OCI-LY1 (cell line): ENCODE measurements around the gene HDGFL2.

ENCODE experiments used
- H2AFZ ChIP-seq: fragments of 200-600 bp; sonication (generic), shearing (Covaris generic); 2 replicates; pipeline ENCODE4 v1.6.0; 2014; ENCODE audit warnings: antibody characterized with exemption, mild to moderate bottlenecking, low read length
- H3F3A ChIP-seq: fragments of 200-600 bp; sonication (generic), shearing (Covaris generic); 2 replicates; pipeline ENCODE4 v1.6.0; 2014; ENCODE audit warnings: mild to moderate bottlenecking, antibody characterized with exemption, low read length, moderate library complexity; ENCODE audit not compliant: insufficient read depth
- H3K27ac ChIP-seq: fragments of 200-600 bp; sonication (generic); 2 replicates; pipeline ENCODE4 v1.5.1; 2014; ENCODE audit warnings: low read length, mixed run types, mild to moderate bottlenecking, low read depth; ENCODE audit not compliant: poor library complexity, severe bottlenecking
- H3K27me3 ChIP-seq: fragments of 200-600 bp; sonication (generic); 2 replicates; pipeline ENCODE4 v1.6.0; 2014; ENCODE audit warnings: antibody characterized with exemption, mild to moderate bottlenecking, low read length, moderate library complexity; ENCODE audit not compliant: insufficient read depth
- H3K36me3 ChIP-seq: fragments of 200-600 bp; sonication (generic); 2 replicates; pipeline ENCODE4 v1.6.1; 2014; ENCODE audit warnings: mild to moderate bottlenecking, antibody characterized with exemption, low read length, moderate library complexity, mixed read lengths; ENCODE audit not compliant: insufficient read depth
- H3K4me1 ChIP-seq: fragments of 200-600 bp; sonication (generic); 2 replicates; pipeline ENCODE4 v1.5.1; 2014; ENCODE audit warnings: mild to moderate bottlenecking, low read length, moderate library complexity; ENCODE audit not compliant: insufficient read depth, severe bottlenecking
- H3K4me2 ChIP-seq: fragments of 200-600 bp; sonication (generic), shearing (Covaris generic); 2 replicates; pipeline ENCODE4 v1.6.1; 2014; ENCODE audit warnings: low read length
- H3K4me3 ChIP-seq: fragments of 200-600 bp; sonication (generic); 2 replicates; pipeline ENCODE4 v1.5.1; 2014; ENCODE audit warnings: low read length, low read depth, mild to moderate bottlenecking, mixed read lengths; ENCODE audit not compliant: poor library complexity, severe bottlenecking
- H3K79me2 ChIP-seq: fragments of 200-600 bp; shearing (Covaris generic); 2 replicates; pipeline ENCODE4 v1.6.1; 2016; ENCODE audit warnings: mixed run types, low read length, mixed read lengths; ENCODE audit not compliant: insufficient read depth
- H3K9ac ChIP-seq: fragments of 200-600 bp; sonication (generic), shearing (Covaris generic); 2 replicates; pipeline ENCODE4 v1.6.1; 2014; ENCODE audit warnings: mild to moderate bottlenecking, low read length, mixed read lengths
- H3K9me2 ChIP-seq: fragments of 200-600 bp; sonication (generic), shearing (Covaris generic); 2 replicates; pipeline ENCODE4 v1.6.1; 2014; ENCODE audit warnings: low read depth, mild to moderate bottlenecking, low read length, mixed read lengths
- H3K9me3 ChIP-seq: fragments of 200-600 bp; shearing (Covaris generic); 2 replicates; pipeline ENCODE4 v1.6.1; 2014; ENCODE audit warnings: low read length, mixed read lengths
- H4K20me1 ChIP-seq: fragments of 200-600 bp; sonication (generic), shearing (Covaris generic); 2 replicates; pipeline ENCODE4 v1.6.0; 2016; ENCODE audit warnings: mild to moderate bottlenecking, low read length; ENCODE audit not compliant: insufficient read depth
- EZH2 ChIP-seq: fragments of 200-600 bp; sonication (generic), shearing (Covaris generic); IDR thresholded peaks from 2 replicates; pipeline ENCODE4 v1.8.0; 2017; ENCODE audit warnings: borderline replicate concordance, mixed run types, mild to moderate bottlenecking, antibody characterized with exemption, low read length, moderate library complexity, mixed read lengths
- TF ChIP-seq, protein P1 (sequence below): fragments of 200-600 bp; sonication (generic), shearing (Covaris generic); IDR thresholded peaks from 2 replicates; pipeline ENCODE4 v1.5.1; 2017; ENCODE audit warnings: mild to moderate bottlenecking, antibody characterized with exemption, low read length, moderate library complexity, mixed read lengths

HDGFL2 gene

GRCh38 chr19:4444765-4445741, 27.0 kb upstream of the HDGFL2 start:
- Histone ChIP-seq H3K36me3 (peaks cover 66% of the 10 kb centered on the region), H3K4me3 (no peak overlapping the region), H3K27ac (no peak overlapping the region)

GRCh38 chr19:4445963-4446703, 26.0 kb upstream of the HDGFL2 start:
- Histone ChIP-seq H3F3A (no peaks in the 10 kb centered on the region), H3K27ac (no peak overlapping the region), H3K4me2 (no peak overlapping the region), H3K27me3 (no peaks in the 10 kb centered on the region), H3K79me2 (no peaks in the 10 kb centered on the region), H3K4me3 (no peak overlapping the region), H3K36me3 (peaks cover 58% of the 10 kb centered on the region), H3K9me3 (no peaks in the 10 kb centered on the region), H3K9me2 (no peaks in the 10 kb centered on the region), H4K20me1 (no peaks in the 10 kb centered on the region), H3K4me1 (peaks cover 9% of the 10 kb centered on the region), H3K9ac (no peak overlapping the region), H2AFZ (no peak overlapping the region)
- TF ChIP-seq EZH2: no peak

More at GRCh38 chr19:4444765-4445741, 27.0 kb upstream of the HDGFL2 start:
- Histone ChIP-seq H3K4me1 (peaks cover 9% of the 10 kb centered on the region), H3K79me2 (no peaks in the 10 kb centered on the region), H3K9me3 (no peaks in the 10 kb centered on the region), H3F3A (no peaks in the 10 kb centered on the region), H3K4me2 (no peak overlapping the region), H2AFZ (no peak overlapping the region), H3K27me3 (no peaks in the 10 kb centered on the region), H3K9me2 (no peaks in the 10 kb centered on the region), H3K9ac (no peak overlapping the region), H4K20me1 (no peaks in the 10 kb centered on the region)
- no peak for TF ChIP-seq EZH2
- TF ChIP-seq, protein P1, sequence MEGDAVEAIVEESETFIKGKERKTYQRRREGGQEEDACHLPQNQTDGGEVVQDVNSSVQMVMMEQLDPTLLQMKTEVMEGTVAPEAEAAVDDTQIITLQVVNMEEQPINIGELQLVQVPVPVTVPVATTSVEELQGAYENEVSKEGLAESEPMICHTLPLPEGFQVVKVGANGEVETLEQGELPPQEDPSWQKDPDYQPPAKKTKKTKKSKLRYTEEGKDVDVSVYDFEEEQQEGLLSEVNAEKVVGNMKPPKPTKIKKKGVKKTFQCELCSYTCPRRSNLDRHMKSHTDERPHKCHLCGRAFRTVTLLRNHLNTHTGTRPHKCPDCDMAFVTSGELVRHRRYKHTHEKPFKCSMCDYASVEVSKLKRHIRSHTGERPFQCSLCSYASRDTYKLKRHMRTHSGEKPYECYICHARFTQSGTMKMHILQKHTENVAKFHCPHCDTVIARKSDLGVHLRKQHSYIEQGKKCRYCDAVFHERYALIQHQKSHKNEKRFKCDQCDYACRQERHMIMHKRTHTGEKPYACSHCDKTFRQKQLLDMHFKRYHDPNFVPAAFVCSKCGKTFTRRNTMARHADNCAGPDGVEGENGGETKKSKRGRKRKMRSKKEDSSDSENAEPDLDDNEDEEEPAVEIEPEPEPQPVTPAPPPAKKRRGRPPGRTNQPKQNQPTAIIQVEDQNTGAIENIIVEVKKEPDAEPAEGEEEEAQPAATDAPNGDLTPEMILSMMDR: no peak

- no peak overlapping the region for H3K27ac ChIP-seq
- no peaks in the 10 kb centered on the region for H3K9me2 ChIP-seq
- H3K27me3 ChIP-seq: no peaks in the 10 kb centered on the region
- H3K36me3 ChIP-seq: peaks cover 58% of the 10 kb centered on the region
- no peak overlapping the region for H3K4me3 ChIP-seq
- no peaks in the 10 kb centered on the region for H3F3A ChIP-seq
- no peak overlapping the region for H2AFZ ChIP-seq
- no peak overlapping the region for H3K9ac ChIP-seq
- H4K20me1 ChIP-seq: no peaks in the 10 kb centered on the region
- H3K9me3 ChIP-seq: no peaks in the 10 kb centered on the region
- no peak for TF ChIP-seq EZH2
- TF ChIP-seq, protein P1: no peak
- H3K4me1 ChIP-seq: peaks cover 5% of the 10 kb centered on the region
- no peak overlapping the region for H3K4me2 ChIP-seq
- H3K79me2 ChIP-seq: no peaks in the 10 kb centered on the region
These were observed 25.3 kb upstream of the HDGFL2 start for GRCh38 chr19:4446704-4447200.
